ENCODE data around the gene SEMA4A. TPM values are rescaled to one million over a fixed set of nuclear protein-coding genes. Genes with fewer than 3 reads are reported as not detected.
"Not testable (repeated sequence)": the region's sequence is repeated elsewhere in the genome, so short reads cannot be mapped to it uniquely, and the experiment has no call there.

The SEMA4A gene
- 12.1 TPM for total RNA-seq

GRCh38 chr1:156153362-156153761, at the start of gene SEMA4A:
Gene SEMA4A, plus strand, starts transcription at chr1:156153585. Its CDS starts 994 bp downstream, at chr1:156154579.
- no peak for DNase-seq

GRCh38 chr1:156104065-156104810, 49.1 kb upstream of the SEMA4A start:
- DNase-seq: peak; percentile 94

GRCh38 chr1:156104861-156105832, 48.2 kb upstream of the SEMA4A start:
- peak; percentile 83 for DNase-seq

GRCh38 chr1:156106624-156107488, 46.5 kb upstream of the SEMA4A start:
- DNase-seq: no peak

GRCh38 chr1:156108057-156108456, 45.3 kb upstream of the SEMA4A start:
- no peak for DNase-seq

- DNase-seq: no peak
Measured at GRCh38 chr1:156108664-156109241, 44.6 kb upstream of the SEMA4A start.

- no peak for DNase-seq
Measured at GRCh38 chr1:156110252-156110651, 43.1 kb upstream of the SEMA4A start.

- DNase-seq: no peak
Measured at GRCh38 chr1:156111355-156111962, 41.9 kb upstream of the SEMA4A start.

- no peak for DNase-seq
Measured at GRCh38 chr1:156112276-156113137, 40.9 kb upstream of the SEMA4A start.

- DNase-seq: no peak
Measured at GRCh38 chr1:156113282-156113950, 40.0 kb upstream of the SEMA4A start.

- peak; percentile 94 for DNase-seq
Measured at GRCh38 chr1:156114101-156114918, 39.1 kb upstream of the SEMA4A start, which contains the start of gene LMNA. Gene LMNA, plus strand, starts transcription at chr1:156114711. Its CDS starts 208 bp downstream, at chr1:156114919.

GRCh38 chr1:156114919-156115513, 38.4 kb upstream of the SEMA4A start:
- DNase-seq: no peak

- no peak for DNase-seq
Measured at GRCh38 chr1:156115514-156116374, 37.6 kb upstream of the SEMA4A start.

- DNase-seq: not testable (repeated sequence)
Measured at GRCh38 chr1:156116731-156117130, 36.7 kb upstream of the SEMA4A start.

GRCh38 chr1:156117414-156118176, 35.8 kb upstream of the SEMA4A start:
- DNase-seq: no peak

GRCh38 chr1:156118177-156118868, 35.1 kb upstream of the SEMA4A start:
- no peak for DNase-seq

Data from skin of body (tissue), 2 donors.